ENCODE data around the gene SHE. TPM values are rescaled to one million over a fixed set of nuclear protein-coding genes. Genes with fewer than 3 reads are reported as not detected.
A peak's percentile ranks its signal among the peaks of the same experiment; 100 is the strongest.

The SHE gene
- total RNA-seq, 4 donors from 2014 or later: 15.6 to 77.9 (median 25.4) TPM

- DNase-seq (ENCODE audit: low spot score): no peak
- ATAC-seq (ENCODE audit: low FRiP score): no peak
- TF ChIP-seq CTCF (IDR thresholded peaks at IDR 0.05): no peak
Measured at GRCh38 chr1:154448331-154448811, 53.8 kb downstream of the SHE start.

- ATAC-seq (ENCODE audit: low FRiP score) (no peak), DNase-seq (ENCODE audit: low spot score) (no peak)
- no peak for TF ChIP-seq CTCF (IDR thresholded peaks at IDR 0.05)
Measured at GRCh38 chr1:154446789-154447188, 55.4 kb downstream of the SHE start.

- DNase-seq (ENCODE audit: low spot score) (no peak), ATAC-seq (ENCODE audit: low FRiP score) (peak; percentile 72)
- TF ChIP-seq CTCF (IDR thresholded peaks at IDR 0.05): no peak
Measured at GRCh38 chr1:154446292-154446691, 55.9 kb downstream of the SHE start.

GRCh38 chr1:154445040-154445472, 57.2 kb downstream of the SHE start:
- TF ChIP-seq CTCF (IDR thresholded peaks at IDR 0.05): no peak

GRCh38 chr1:154443274-154444013, 58.8 kb downstream of the SHE start:
- TF ChIP-seq CTCF (IDR thresholded peaks at IDR 0.05): no peak
- ATAC-seq (ENCODE audit: low FRiP score) (no peak), DNase-seq (ENCODE audit: low spot score) (no peak)

More at GRCh38 chr1:154445040-154445472, 57.2 kb downstream of the SHE start:
- DNase-seq (ENCODE audit: low spot score) (no peak), ATAC-seq (ENCODE audit: low FRiP score) (no peak)

- DNase-seq (ENCODE audit: low spot score): no peak
- no peak for TF ChIP-seq CTCF (IDR thresholded peaks at IDR 0.05)
- ATAC-seq (ENCODE audit: low FRiP score): peak; percentile 65
Measured at GRCh38 chr1:154442006-154442740, 60.0 kb downstream of the SHE start.

All from omental fat pad (tissue), 4 donors.